ENCODE data around the gene NEMP1.

- TF ChIP-seq ZBTB33 (IDR thresholded peaks at IDR 0.05) (no peak), REST (IDR thresholded peaks at IDR 0.05; ENCODE audit: low read depth, low read length) (no peak), EZH2 (IDR thresholded peaks at IDR 0.05; ENCODE audit: borderline replicate concordance, control insufficient read depth, low read depth, low read length) (no peak)
Measured at GRCh38 chr12:57124261-57124877, 45.8 kb upstream of the NEMP1 start.
